SK-N-SH (cell line): Measurements from ENCODE around the gene DLG2.

ENCODE experiments used
- CTCF ChIP-seq: fragments of 200-600 bp; sonication (generic); IDR thresholded peaks from 2 replicates; pipeline ENCODE4 v1.6.1; 2017; ENCODE audit warnings: antibody characterized with exemption, mild to moderate bottlenecking, moderate library complexity
- EP300 ChIP-seq, 2 experiments: IDR thresholded peaks; 2 replicates each; pipeline versions ENCODE4 v1.4.0 to v1.6.1; 2012; ENCODE audit warnings: borderline replicate concordance in 1 of 2, low read depth in 1 of 2, low read length in 1 of 2

- TF ChIP-seq EP300 (IDR thresholded peaks at IDR 0.05; ENCODE audit: borderline replicate concordance in 1 of 2, low read depth in 1 of 2, low read length in 1 of 2) (no peak), CTCF (no peak)
Observed at GRCh38 chr11:83791557-83791956, 1835.6 kb downstream of the DLG2 start.
